ENCODE data around the gene RPP25L.

GRCh38 chr9:34599546-34599945 is 12.4 kb downstream of the RPP25L start:
- no peak for TF ChIP-seq MAX (IDR thresholded peaks at IDR 0.05; ENCODE audit: low read depth)
- no peak for TF ChIP-seq REST (IDR thresholded peaks at IDR 0.05; ENCODE audit: low read depth, low read length)
- no peak for TF ChIP-seq ELF1 (IDR thresholded peaks at IDR 0.05)
- no peak for TF ChIP-seq CTCF (IDR thresholded peaks at IDR 0.05)
- no peak for TF ChIP-seq POLR2AphosphoS5 (IDR thresholded peaks at IDR 0.05; ENCODE audit: low read depth, low read length)
- TF ChIP-seq TAF1 (IDR thresholded peaks at IDR 0.05; ENCODE audit: borderline replicate concordance, low read depth, low read length) = no peak
- TF ChIP-seq USF2 (IDR thresholded peaks at IDR 0.05; ENCODE audit: borderline replicate concordance, low read depth, low read length) = no peak
- no peak for TF ChIP-seq SIN3A (IDR thresholded peaks at IDR 0.05; ENCODE audit: borderline replicate concordance, low read depth, low read length)
- TF ChIP-seq RAD21 (IDR thresholded peaks at IDR 0.05; ENCODE audit: low read length) = no peak
- TF ChIP-seq SMC3 (IDR thresholded peaks at IDR 0.05; ENCODE audit: low read depth, low read length) = no peak
- no peak for TF ChIP-seq EP300 (IDR thresholded peaks at IDR 0.05; ENCODE audit: borderline replicate concordance in 1 of 2, low read depth in 1 of 2, low read length in 1 of 2)
- TF ChIP-seq CHD2 (IDR thresholded peaks at IDR 0.05; ENCODE audit: low read length, partially characterized antibody) = no peak
